HepG2 (cell line): ENCODE results near the gene DPM2. TPM values are rescaled to one million over a fixed set of nuclear protein-coding genes. Genes with fewer than 3 reads are reported as not detected.

ENCODE experiments used
- ASH2L ChIP-seq: fragments of 300-600, 200-600 bp; sonication (generic); IDR thresholded peaks from 2 replicates; pipeline ENCODE4 v1.7.0; 2017; ENCODE audit warnings: low read depth, mild to moderate bottlenecking, moderate library complexity, mixed read lengths, low read length; ENCODE audit not compliant: insufficient read length
- CREBL2 ChIP-seq: sonication (generic); formaldehyde crosslinking; IDR thresholded peaks from 2 replicates; pipeline ENCODE4 v1.8.1; 2023; ENCODE audit warnings: missing genetic modification reagents, mild to moderate bottlenecking, borderline replicate concordance
- FOSL2 ChIP-seq: sonication (generic); formaldehyde crosslinking; IDR thresholded peaks from 2 replicates; pipeline ENCODE4 v1.4.0; 2020; ENCODE audit warnings: missing genetic modification reagents
- FOXO4 ChIP-seq: sonication (generic); formaldehyde crosslinking; conservative IDR thresholded peaks from 2 replicates; pipeline ENCODE4 v1.8.1; 2023; ENCODE audit warnings: missing genetic modification reagents
- RNF219 ChIP-seq: sonication (generic); formaldehyde crosslinking; IDR thresholded peaks from 2 replicates; pipeline ENCODE4 v1.5.0; 2020; ENCODE audit warnings: mild to moderate bottlenecking, missing genetic modification reagents
- U2AF1 ChIP-seq: fragments of 200-400 bp; formaldehyde crosslinking; optimal IDR thresholded peaks from 2 replicates; pipeline ENCODE3; 2017; ENCODE audit warnings: mild to moderate bottlenecking, low read depth, low read length
- ZBTB25 ChIP-seq: IDR thresholded peaks from 2 replicates; pipeline ENCODE4 v1.6.1; 2018; ENCODE audit warnings: missing genetic modification reagents
- ZFP62 ChIP-seq: sonication (generic); formaldehyde crosslinking; IDR thresholded peaks from 2 replicates; pipeline ENCODE4 v1.4.0; 2020; ENCODE audit warnings: missing genetic modification reagents
- ZNF180 ChIP-seq: sonication (generic); formaldehyde crosslinking; IDR thresholded peaks from 2 replicates; pipeline ENCODE4 v1.4.0; 2020; ENCODE audit warnings: low read depth, missing genetic modification reagents, borderline replicate concordance
- ZNF329 ChIP-seq: sonication (generic); formaldehyde crosslinking; IDR thresholded peaks from 2 replicates; pipeline ENCODE4 v1.9.0; 2021; ENCODE audit warnings: low read depth, mild to moderate bottlenecking, missing genetic modification reagents
- ZSCAN12 ChIP-seq: sonication (generic); formaldehyde crosslinking; IDR thresholded peaks from 2 replicates; pipeline ENCODE4 v1.9.0; 2021; ENCODE audit warnings: mild to moderate bottlenecking, missing genetic modification reagents
- polyA plus RNA-seq, 8 experiments: library from polyadenylated mRNA; depleted of rRNA in 3 of 8; stranded (reverse) in 7 of 8; unstranded in 1 of 8; fragments of >200 nt; fragmentation: Illumina TruSeq in 4 of 8; extraction: Trizol in 4 of 8; gene quantifications; 2 replicates each; pipeline versions ENCODE4 v1.2.1 to v1.2.3, GENCODE V29; 2011 to 2016; ENCODE audit warnings: low read depth in 4 of 8, missing spikeins in 1 of 8, mixed read lengths in 1 of 8; ENCODE audit not compliant: insufficient read depth in 1 of 8
- total RNA-seq, 5 experiments: library from RNA; depleted of rRNA; stranded (reverse); fragments of >200 nt; fragmentation: Illumina TruSeq; extraction: Trizol; gene quantifications; 2 replicates each; pipeline ENCODE4 v1.2.3, GENCODE V29; 2016; ENCODE audit warnings: low read depth in 1 of 5
- TF ChIP-seq, protein P1 (sequence below): sonication (generic); formaldehyde crosslinking; IDR thresholded peaks from 2 replicates; pipeline ENCODE4 v1.9.0; 2021; ENCODE audit warnings: missing genetic modification reagents, borderline replicate concordance
- TF ChIP-seq, protein P2 (sequence below): sonication (generic); formaldehyde crosslinking; IDR thresholded peaks from 2 replicates; pipeline ENCODE4 v1.8.1; 2022; ENCODE audit warnings: low read depth, mild to moderate bottlenecking, missing genetic modification reagents
- TF ChIP-seq, protein P3 (sequence below): sonication (generic); formaldehyde crosslinking; IDR thresholded peaks from 2 replicates; pipeline ENCODE4 v1.4.0; 2020; ENCODE audit warnings: missing genetic modification reagents, borderline replicate concordance

The DPM2 gene
- total and polyA plus RNA-seq, 2 of the 13 experiments (the other 11 are each of a cell fraction or from before 2014, with no cell fraction given) = 24.8 to 35.3 TPM

GRCh38 chr9:127937388-127938297, at the start of gene DPM2 (continued):
- TF ChIP-seq, protein P1, sequence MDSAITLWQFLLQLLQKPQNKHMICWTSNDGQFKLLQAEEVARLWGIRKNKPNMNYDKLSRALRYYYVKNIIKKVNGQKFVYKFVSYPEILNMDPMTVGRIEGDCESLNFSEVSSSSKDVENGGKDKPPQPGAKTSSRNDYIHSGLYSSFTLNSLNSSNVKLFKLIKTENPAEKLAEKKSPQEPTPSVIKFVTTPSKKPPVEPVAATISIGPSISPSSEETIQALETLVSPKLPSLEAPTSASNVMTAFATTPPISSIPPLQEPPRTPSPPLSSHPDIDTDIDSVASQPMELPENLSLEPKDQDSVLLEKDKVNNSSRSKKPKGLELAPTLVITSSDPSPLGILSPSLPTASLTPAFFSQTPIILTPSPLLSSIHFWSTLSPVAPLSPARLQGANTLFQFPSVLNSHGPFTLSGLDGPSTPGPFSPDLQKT (CRISPR knock-in tag) = no peak
- no peak for TF ChIP-seq ZBTB25 (CRISPR knock-in tag)
- TF ChIP-seq ZNF180 (CRISPR knock-in tag) = no peak
- no peak for TF ChIP-seq ZSCAN12 (CRISPR knock-in tag)
- TF ChIP-seq, protein P2, sequence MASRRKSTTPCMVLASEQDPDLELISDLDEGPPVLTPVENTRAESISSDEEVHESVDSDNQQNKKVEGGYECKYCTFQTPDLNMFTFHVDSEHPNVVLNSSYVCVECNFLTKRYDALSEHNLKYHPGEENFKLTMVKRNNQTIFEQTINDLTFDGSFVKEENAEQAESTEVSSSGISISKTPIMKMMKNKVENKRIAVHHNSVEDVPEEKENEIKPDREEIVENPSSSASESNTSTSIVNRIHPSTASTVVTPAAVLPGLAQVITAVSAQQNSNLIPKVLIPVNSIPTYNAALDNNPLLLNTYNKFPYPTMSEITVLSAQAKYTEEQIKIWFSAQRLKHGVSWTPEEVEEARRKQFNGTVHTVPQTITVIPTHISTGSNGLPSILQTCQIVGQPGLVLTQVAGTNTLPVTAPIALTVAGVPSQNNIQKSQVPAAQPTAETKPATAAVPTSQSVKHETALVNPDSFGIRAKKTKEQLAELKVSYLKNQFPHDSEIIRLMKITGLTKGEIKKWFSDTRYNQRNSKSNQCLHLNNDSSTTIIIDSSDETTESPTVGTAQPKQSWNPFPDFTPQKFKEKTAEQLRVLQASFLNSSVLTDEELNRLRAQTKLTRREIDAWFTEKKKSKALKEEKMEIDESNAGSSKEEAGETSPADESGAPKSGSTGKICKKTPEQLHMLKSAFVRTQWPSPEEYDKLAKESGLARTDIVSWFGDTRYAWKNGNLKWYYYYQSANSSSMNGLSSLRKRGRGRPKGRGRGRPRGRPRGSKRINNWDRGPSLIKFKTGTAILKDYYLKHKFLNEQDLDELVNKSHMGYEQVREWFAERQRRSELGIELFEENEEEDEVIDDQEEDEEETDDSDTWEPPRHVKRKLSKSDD (CRISPR knock-in tag) = no peak
- TF ChIP-seq U2AF1 = no peak
- no peak for TF ChIP-seq CREBL2
- TF ChIP-seq FOXO4 = no peak
- no peak for TF ChIP-seq RNF219 (CRISPR knock-in tag)
- TF ChIP-seq, protein P3, sequence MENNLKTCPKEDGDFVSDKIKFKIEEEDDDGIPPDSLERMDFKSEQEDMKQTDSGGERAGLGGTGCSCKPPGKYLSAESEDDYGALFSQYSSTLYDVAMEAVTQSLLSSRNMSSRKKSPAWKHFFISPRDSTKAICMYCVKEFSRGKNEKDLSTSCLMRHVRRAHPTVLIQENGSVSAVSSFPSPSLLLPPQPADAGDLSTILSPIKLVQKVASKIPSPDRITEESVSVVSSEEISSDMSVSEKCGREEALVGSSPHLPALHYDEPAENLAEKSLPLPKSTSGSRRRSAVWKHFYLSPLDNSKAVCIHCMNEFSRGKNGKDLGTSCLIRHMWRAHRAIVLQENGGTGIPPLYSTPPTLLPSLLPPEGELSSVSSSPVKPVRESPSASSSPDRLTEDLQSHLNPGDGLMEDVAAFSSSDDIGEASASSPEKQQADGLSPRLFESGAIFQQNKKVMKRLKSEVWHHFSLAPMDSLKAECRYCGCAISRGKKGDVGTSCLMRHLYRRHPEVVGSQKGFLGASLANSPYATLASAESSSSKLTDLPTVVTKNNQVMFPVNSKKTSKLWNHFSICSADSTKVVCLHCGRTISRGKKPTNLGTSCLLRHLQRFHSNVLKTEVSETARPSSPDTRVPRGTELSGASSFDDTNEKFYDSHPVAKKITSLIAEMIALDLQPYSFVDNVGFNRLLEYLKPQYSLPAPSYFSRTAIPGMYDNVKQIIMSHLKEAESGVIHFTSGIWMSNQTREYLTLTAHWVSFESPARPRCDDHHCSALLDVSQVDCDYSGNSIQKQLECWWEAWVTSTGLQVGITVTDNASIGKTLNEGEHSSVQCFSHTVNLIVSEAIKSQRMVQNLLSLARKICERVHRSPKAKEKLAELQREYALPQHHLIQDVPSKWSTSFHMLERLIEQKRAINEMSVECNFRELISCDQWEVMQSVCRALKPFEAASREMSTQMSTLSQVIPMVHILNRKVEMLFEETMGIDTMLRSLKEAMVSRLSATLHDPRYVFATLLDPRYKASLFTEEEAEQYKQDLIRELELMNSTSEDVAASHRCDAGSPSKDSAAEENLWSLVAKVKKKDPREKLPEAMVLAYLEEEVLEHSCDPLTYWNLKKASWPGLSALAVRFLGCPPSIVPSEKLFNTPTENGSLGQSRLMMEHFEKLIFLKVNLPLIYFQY = no peak; the same call in 1 of the 2 replicates
- TF ChIP-seq FOSL2 = no peak; the same call in 1 of the 2 replicates
- peak; percentile 40 for TF ChIP-seq ASH2L
- no peak for TF ChIP-seq ZFP62 (CRISPR knock-in tag)
- TF ChIP-seq ZNF329 (CRISPR knock-in tag) = no peak
